ENCODE results near the gene SLC30A1.

GRCh38 chr1:211589782-211590721, 11.1 kb upstream of the SLC30A1 start:
- TF ChIP-seq CTCF (IDR thresholded peaks at IDR 0.05), result no peak
- no peak for TF ChIP-seq POLR2A (IDR thresholded peaks at IDR 0.05)
- TF ChIP-seq POLR2AphosphoS5 (IDR thresholded peaks at IDR 0.05), result peak in 1 of 4 donors; percentile 24

All from sigmoid colon (tissue), 4 donors.